HG03460 (cell line): ENCODE measurements around the gene PRKAR2A.
"Not testable (repeated sequence)": the region's sequence is repeated elsewhere in the genome, so short reads cannot be mapped to it uniquely, and the experiment has no call there.

Source experiments
- ATAC-seq: cut with Tn5 transposase; IDR thresholded peaks from one replicate; pipeline ENCODE4 v1.9.1; 2021; ENCODE audit not compliant: unreplicated experiment

The PRKAR2A gene

DNA sequence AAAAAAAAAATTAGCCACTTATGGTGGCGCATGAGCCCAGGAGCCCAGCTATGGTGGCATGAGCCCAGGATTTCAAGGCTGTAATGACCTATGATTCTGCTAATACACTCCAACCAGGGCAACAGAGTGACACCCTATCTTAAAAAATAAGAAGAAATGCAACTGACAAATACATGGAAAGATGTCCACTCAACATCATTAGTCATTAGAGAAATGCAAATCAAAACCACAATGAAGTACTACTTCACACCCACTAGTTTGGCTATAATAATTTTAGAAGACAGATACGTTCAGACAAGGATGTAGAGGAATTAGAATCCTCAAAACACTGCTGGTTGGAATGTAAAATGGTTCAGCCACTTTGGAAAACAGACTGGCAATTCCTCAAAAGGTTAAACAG, 10.5 kb downstream of the PRKAR2A start:
- ATAC-seq = no peak

DNA sequence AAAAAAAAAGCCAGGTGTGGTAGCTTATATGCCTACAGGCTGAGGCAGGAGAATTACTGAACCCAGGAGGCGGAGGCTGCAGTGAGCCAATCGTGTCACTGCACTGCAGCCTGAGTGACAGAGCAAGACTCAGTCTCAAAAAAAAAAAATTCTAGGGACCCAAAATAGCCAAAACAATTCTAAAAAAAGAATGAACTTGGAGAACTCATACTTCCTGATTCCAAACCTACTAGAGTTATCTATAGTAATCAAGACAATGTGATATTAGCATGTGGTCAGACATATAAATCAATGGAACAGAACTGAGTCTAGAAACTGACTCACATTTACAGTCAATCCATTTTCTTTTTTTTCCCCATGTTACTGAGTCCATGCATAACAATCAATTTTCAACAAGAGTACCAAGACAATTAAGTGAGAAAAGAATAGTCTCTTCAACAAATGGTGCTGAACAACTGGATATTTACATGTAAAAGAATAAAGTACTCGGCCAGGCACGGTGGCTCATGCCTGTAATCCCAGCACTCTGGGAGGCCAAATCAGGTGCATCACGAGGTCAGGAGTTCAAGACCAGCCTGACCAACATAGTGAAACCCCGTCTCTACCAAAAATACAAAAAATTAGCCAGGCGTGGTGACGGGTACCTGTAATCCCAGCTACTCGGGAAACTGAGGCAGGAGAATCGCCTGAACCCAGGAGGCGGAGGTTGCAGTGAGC, 11.9 kb downstream of the PRKAR2A start:
- ATAC-seq = no peak

DNA sequence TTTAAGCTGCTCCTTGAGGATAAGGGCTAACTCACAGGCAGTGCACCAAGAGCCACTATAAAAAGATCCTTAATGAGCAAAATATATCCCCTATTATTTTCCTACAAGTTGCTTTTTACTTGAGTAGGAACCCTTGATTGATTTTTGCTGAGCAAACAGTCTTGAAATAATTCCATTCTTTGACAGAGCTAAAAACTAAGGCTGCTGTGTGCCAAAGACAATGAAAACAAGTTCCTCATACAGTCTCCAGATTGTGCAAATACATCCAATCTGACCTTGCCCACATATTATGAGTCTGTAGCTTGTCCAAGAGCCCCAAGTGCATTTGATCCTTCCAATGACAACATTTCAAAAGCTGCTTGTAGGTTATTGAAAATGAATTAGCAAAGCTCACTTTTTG, 15.0 kb downstream of the PRKAR2A start:
- ATAC-seq = no peak

DNA sequence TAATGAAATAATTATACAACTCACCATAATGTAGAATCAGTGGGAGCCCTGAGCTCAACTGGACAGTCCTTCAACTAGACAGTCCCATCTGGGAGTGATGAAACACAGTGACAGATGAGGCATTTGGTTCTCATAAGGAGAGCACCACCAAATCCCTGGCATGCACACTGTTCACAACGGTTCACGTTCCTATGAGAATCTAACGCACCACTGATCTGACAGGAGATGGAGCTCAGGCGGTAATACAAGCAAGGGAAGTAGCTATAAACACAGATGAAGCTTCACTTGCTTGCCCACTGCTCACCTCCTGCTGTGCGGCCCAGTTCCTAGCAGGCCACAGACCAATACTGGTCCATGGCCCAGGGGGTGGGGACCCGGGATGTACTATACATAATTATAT, 17.0 kb downstream of the PRKAR2A start:
- no peak for ATAC-seq

DNA sequence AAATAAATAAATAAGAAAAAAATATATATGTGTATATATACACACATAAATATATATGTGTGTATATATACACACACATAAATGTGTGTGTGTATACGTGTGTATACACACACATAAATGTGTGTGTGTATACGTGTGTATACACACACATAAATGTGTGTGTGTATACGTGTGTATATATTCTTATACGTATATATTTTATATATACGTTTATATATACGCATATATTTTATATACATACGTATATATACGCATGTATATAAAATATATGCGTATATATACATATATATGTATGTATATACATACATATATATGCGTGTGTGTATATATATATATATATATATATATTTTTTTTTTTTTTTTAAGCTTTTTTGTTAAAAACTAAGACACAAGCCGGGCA, 18.1 kb downstream of the PRKAR2A start:
- not testable (repeated sequence) for ATAC-seq

DNA sequence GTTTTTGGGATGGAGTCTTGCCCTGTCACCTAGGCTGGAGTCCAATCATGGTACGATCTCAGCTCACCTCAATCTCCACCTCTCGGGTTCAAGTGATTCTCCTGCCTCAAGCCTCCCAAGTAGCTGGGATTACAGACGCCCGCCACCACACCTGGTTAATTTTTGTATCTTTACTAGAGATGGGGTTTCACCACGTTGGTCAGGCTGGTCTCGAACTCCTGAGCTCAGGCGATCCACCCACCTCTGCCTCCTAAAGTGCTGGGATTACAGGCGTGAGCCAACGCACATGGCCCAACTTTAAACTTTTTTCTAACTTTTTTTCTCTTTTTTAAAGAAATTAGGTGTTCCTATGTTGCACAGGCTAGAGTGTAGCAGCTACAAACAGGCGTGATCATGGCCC, 19.8 kb downstream of the PRKAR2A start:
- not testable (repeated sequence) for ATAC-seq

DNA sequence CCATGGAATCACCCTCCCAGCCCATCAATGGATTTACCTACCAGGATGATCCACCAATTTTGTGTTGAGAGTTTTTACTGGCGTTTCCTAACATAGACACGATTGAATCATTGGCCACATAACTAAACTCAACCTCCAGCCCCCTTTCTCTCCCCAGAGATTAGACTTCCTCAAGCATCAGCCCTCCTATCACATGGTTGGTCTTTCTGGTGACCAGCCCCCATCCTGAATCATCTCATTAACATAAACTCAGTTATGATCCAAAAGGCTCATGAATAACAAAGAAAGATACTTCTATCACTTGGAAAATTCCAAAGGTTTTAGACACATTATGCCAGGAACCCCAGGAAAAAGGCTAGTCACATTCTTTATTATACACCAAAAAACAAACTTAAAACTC, 21.2 kb downstream of the PRKAR2A start:
- ATAC-seq = no peak

DNA sequence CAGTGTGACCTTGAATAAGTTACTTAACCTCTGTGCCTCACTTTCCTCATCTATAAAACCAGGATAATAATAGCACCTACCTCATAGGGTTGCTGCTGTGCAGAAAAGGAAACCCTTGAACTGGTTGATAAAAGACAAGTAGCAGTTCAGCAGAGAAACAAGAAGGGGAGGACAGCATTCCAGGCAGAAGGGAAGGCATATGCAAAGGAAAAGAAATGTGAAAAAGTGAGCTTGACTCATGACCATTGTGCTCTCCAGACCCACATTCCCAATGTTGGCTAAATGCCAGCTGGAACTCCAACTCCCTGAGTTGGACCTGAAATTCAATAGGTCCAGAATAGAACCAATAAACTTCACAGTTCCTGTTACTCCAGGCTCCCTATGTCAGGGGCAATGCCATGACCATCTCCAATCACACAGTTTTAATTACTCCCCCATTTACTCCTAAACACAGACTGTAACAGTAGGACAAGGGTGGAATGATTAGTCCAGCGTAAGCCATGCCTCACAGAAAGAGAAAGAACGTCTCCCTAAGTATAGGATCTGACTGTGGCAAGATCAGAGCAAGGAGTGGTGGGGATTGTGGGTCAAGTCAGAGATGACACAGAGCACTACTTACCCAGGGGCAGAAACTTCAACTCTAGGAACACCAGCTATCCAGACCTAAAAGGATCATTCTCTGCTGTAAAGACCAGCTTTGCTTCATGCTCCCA, 26.9 kb downstream of the PRKAR2A start:
- no peak for ATAC-seq

DNA sequence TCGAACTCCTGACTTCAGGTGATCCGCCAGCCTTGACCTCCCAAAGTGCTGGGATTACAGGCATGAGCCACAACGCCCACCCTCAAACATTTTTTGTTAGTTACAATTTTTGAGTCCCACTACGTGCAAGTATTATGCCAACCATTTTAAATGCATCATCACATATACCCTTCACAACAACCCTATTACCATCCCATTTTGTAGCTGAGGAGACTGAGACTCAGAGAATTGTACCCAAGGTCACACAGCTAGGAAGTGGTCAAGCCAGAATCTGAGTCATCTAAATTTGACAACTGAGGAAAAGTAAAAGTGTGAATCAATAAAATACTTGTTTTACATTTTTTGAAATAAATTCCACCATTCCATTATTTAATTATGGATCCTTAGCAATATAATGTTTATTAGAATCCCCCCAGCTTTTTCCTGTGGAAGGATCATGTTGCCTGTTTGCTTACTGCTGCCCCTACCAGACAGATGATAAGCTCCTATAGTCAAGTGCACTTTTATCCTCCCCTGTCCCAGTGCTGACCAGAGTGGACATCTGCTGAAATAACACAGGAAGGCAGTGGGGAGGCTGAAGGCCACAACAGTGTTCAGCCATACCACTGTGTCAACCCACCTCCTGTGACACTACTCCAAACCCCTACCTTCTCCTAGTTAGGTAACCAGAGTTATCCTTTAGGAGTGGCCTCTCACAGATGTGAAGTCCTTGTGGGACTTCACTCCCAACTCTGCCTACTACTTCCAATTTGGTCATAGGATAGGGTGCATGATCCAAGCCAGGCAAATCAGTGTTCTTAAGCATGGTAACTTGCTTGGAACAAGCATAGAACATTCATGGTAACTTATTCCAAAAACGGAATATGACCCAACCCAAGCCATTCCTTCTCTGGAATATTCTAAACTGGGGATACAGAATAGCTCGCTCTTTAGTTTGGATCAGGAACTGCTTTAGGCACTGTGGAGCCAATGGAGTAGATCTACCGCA, 28.1 kb downstream of the PRKAR2A start:
- ATAC-seq = no peak

DNA sequence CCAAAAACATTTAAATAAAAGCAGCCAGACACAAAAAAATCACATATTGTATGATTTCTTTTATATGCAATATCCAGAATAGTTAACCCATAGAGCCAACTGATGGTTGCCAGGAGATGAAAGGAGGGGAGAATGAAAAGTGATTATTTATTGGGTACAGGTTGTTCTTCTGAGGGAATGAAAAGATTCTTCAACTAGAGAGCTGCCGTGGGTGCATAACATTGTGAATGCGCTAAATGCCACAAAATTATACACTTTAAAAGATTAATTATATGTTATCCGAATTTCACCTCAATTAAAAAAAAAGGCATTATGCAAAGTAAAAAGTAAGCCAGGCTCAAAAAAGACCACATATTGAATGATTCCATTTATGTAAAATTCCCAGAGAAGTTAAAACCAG, 36.1 kb downstream of the PRKAR2A start:
- ATAC-seq = no peak

DNA sequence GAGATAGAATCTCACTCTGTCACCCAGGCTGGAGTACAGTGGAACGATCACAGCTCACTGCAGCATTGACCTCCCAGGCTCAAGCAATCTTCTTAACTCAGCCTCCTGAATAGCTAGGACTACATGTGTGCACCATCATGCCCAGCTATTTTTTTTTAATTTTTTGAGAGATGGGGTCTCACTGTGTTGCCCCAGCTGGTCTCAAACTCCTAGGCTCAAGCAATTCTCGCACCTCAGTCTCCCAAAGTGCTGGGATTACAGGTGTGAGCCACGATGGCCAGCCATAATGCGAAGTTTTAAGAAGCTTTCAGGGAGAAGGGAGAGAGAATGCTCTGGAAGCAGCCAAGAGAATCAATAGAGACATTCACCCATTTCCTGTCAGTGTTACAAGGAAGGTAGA, 42.7 kb downstream of the PRKAR2A start:
- ATAC-seq = no peak

DNA sequence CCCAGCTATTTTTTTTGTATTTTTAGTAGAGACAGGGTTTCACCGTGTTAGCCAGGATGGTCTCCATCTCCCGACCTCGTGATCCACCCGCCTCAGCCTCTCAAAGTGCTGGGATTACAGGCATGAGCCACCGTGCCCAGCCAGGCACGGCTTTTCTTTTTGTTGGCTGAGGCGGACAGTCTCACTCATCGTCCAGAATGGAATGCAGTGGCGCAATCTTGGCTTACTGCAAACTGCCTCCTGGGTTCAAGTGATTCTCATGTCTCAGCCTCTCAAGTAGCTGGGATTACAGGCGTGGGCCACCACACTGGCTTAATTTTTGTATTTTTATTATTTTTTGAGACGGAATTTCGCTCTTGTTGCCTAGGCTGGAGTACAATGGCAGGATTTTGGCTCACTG, 46.8 kb downstream of the PRKAR2A start:
- ATAC-seq = not testable (repeated sequence)

DNA sequence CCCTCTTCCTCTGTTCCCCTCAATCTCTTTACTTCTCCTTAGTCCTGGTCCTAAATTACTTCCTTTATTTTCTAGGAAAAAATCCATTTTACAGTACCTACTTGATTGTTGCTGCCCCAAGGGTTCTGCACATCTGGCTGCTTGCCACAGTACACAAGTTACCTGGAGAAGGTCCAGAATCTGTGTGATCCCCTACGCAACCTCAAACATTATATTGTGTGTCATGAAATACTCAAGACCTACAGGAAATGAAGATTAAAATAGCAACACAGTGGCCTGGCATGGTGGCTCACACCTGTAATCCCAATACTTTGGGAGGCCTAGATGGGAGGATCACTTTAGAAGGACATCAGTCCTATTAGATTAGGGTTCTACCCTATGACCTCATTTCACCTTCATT, 48.7 kb downstream of the PRKAR2A start:
- no peak for ATAC-seq

DNA sequence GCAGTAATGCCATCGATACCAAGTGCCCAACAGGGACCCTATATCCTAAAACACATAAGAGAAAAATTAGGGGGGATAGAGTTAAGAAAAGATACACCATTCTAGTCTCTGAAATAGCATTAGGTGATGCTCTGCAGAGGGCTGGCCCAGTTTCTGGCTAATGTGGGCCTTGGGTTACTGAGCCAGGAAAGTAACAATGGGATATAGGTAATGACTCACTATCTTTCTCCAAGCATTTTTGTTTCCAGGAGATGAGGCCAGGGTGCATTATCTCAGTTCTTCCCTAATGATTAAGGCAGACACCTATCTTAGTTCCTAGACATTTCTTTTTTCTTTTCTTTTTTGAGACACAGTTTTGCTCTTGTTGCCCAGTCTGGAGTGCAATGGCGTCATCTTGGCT, 50.0 kb downstream of the PRKAR2A start:
- no peak for ATAC-seq

DNA sequence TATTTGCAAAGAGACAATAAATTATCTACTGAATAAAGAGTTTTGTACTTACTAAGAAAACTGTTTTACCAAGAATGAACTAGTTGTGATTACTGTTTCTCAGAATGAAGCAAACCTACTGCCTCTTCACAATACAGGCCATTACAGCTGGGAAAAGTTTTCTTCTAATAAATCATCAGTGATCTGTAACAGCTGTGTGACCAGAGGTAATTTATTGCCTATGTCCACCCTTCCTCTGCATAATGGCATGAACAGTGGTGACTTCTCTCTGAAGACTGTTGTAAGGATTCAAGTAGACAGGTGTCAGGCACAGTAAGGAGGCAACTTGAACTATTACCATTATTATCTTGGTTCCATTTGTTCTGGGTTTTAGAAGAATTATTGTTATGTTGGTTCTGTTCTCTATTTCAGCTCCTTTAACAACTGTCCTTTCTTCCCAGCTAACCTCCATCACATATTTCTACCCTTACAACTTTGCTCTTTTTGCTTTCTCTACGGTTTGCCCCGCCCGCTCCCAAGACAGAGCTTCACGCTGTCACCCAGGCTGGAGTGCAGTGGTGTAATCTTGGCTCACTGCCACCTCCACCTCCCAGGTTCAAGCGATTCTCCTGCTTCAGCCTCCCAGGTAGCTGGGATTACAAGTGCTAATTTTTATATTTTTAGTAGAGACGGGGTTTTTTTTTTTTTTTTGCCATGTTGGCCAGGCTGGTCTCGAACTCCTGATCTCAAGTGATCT, 51.5 kb downstream of the PRKAR2A start:
- no peak for ATAC-seq

DNA sequence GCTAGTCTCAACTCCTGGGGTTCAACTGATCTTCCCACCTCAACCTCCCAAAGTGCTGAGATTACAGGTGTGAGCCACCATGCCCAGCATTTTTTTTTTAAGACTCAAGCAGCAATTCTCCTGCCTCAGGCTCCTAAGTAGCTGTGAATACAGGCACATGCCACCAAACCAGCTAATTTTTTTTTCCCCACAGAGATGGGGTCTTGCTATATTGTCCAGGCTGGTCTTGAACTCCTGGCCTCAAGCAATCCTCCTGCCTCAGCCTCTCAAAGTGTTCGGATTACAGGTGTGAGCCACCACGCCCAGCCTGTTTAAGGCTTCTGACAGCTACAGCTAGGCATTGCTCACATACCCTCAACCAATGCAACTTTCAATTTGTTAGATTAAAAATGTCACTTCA, 54.2 kb downstream of the PRKAR2A start:
- not testable (repeated sequence) for ATAC-seq

DNA sequence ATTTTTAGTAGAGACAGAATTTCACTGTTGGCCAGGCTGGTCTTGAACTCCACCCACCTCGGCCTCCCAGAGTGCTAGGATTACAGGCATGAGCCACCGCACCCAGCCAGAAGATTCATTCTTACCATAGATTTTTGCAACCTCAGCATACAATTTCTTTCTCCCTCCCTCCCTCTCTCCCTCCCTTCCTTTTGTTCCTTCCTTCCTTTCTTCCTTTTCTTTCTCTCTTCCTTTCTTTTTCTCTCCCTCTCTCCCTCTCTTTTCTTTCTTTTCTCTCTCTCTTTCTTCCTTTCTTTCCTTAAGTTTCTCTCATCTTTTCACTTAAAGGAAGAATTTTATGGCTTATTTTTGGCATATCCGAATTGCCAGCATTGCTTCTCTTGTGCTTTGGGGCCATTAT, 58.0 kb downstream of the PRKAR2A start:
- no peak for ATAC-seq

DNA sequence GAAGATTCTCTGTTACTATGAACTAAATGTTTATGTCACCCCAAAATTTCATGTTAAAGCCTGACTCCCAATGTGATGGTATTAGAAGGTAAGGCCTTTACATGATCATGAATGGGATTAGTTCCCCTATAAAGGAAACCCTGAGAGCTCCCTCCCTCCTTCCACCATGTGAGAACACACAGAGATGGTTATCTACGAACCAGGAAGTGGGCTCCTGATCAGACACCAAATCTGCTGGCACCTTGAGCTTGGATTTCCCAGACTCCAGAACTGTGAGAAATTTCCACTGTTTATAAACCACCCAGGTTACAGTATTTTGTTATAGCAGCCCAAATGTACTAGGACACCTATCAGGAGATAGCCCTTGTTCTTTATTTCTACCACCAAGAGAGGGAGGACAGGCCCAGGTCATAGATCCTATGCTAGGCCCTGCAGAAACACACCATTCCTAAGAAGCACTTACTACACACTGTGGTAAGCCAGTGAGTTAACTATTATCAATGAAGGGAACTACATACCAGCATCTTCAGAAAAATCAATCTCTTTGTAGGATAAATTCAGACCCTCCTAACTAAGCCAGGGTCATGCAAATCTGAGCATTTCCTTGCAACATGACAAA, 59.0 kb downstream of the PRKAR2A start:
- ATAC-seq = no peak

DNA sequence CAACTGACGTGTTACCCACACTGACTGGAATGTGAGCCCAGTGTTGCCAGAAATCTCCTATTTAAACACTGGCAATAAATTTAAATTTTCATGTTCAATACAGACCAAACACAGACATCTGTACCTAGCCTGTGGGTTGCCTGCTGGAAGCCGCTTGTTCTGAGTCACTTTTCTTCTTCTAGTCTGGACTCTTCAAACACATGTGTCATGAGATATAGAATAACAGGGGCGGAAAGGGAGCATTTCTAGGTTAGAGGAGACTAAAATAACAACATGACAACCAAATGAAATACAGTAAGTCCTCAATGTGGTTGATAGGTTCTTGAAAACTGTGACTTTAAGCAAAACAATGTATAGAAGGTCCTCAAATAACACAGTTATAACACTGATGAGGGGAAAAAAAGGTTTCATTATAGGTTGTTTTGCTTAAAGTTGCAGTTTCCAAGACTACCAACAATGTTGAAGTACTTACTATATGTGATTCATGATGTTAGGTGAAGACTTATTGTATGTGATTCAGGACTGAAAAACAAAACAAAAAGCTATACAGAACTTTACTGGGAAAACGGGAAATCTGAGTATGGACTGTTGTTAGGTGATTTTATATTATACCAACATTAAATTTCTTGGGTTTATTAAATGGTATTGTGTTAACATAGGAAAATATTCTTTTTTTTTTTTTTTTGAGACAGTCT, 63.1 kb downstream of the PRKAR2A start:
- no peak for ATAC-seq

DNA sequence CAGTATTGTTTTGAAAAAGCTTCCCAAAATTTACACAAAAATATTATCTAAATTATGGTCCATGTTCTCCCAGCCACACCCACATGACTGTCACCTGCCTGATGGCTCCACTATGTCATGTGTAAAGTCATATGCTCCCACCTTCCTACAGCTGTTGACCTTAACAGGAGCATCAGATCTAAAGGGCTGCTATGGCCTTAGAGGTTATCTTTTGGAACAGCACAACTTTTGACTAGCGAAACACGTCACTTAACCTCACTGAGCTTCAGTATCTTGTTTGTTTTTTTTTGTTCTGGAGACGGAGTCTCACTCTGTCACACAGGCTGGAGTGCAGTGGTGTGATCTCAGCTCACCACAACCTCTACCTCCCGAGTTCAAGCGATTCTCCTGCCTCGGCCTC, 64.4 kb downstream of the PRKAR2A start:
- ATAC-seq = no peak
